Psoas muscle (tissue), 8 donors: ENCODE results near the gene KY. TPM values are rescaled to one million over a fixed set of nuclear protein-coding genes. Genes with fewer than 3 reads are reported as not detected.

ENCODE experiments used
- ATAC-seq, 4 donors: fragments of 200-7000 bp; cut with Tn5 transposase; one replicate each; pipeline ENCODE4 v1.9.1; 2020; ENCODE audit warnings: moderate library complexity in 3 of 4, mild to moderate bottlenecking in 2 of 4
- DNase-seq, 2 donors: peaks; one replicate each; pipeline ENCODE4 v3.0.0-alpha.2; 2020
- H3K27ac ChIP-seq: fragments of 200-600 bp; one replicate; pipeline ENCODE4 v1.8.0; 2022
- H3K27me3 ChIP-seq, 3 donors: fragments of 200-600 bp in 1 of 3; one replicate each; pipeline versions ENCODE4 v1.6.1 to v1.8.0; 2013 to 2022; ENCODE audit warnings: low read length in 2 of 3, mild to moderate bottlenecking in 2 of 3, moderate library complexity in 1 of 3; ENCODE audit not compliant: insufficient read depth in 3 of 3
- H3K36me3 ChIP-seq, 2 donors: fragments of 200-600 bp in 1 of 2; one replicate each; pipeline versions ENCODE4 v1.6.1 to v1.8.0; 2013 to 2022; ENCODE audit warnings: low read depth in 1 of 2, mild to moderate bottlenecking in 1 of 2, moderate library complexity in 1 of 2; ENCODE audit not compliant: insufficient read depth in 1 of 2
- H3K4me1 ChIP-seq: fragments of 200-600 bp; one replicate; pipeline ENCODE4 v1.8.0; 2022
- H3K4me3 ChIP-seq: fragments of 200-600 bp; one replicate; pipeline ENCODE4 v1.8.0; 2022; ENCODE audit warnings: mild to moderate bottlenecking
- H3K9me3 ChIP-seq: fragments of 200-600 bp; one replicate; pipeline ENCODE4 v1.8.0; 2022
- CTCF ChIP-seq: fragments of 200-600 bp; IDR thresholded peaks from one replicate; pipeline ENCODE4 v1.8.0; 2022; ENCODE audit warnings: antibody characterized with exemption
- WGBS, 3 donors: extraction: QIAGEN DNeasy Blood & Tissue Kit; methylation state at CpG; one replicate each; pipeline versions ENCODE4 v1.1.6 to v1.1.7; 2013; 5-methylcytosine and 5-hydroxymethylcytosine counted together
- intact Hi-C, 2 donors: fragments of 100-400 bp; cut with DNase I; formaldehyde crosslinking; loops; one replicate each; pipeline versions ENCODE4 v1.11.0 to v1.14.2; 2022
- polyA plus RNA-seq, 3 donors: library from polyadenylated mRNA; stranded (reverse); fragments of 200-250 nt; gene quantifications; one replicate each; pipeline ENCODE4 v1.2.3, GENCODE V29; 2013
- total RNA-seq, 4 donors: library from RNA; stranded (reverse); fragmentation: NEBNext Ultra II Directional in 2 of 4; extraction: Animal tissue kit (Norgen Biotek cat#: 25700) in 2 of 4; gene quantifications; one replicate each; pipeline versions ENCODE4 v1.2.1 to v1.2.4, GENCODE V29; 2021 to 2023
- donor health status: healthy with polysubstance abuse.
- donor health status: DM: no; HTN: no; CAD: no; lungs with moderate emphysema.
- donor health status: Bipolar disorder and iron deficiency.
- donor health status: healthy.
- donor health status: DM: yes; HTN: yes; CAD: no.
- donor health status: DM: no; HTN: no; CAD: no.
- donor health status: DM: no; HTN: no; CAD: no.
- donor health status: DM: yes; HTN: yes; CAD: no.

Gene KY
- total and polyA plus RNA-seq, 7 donors: 0.30 to 6.7 (median 3.0) TPM; not detected in 1

- no peak for TF ChIP-seq CTCF
- 95 to 100% (median 97%) methylated on average over 6 of the region's 6 CpGs for WGBS, 3 donors
- DNase-seq (no peak), ATAC-seq (no peak)
- H3K9me3 ChIP-seq: no peaks in the 10 kb centered on the region
- H3K4me1 ChIP-seq: no peaks in the 10 kb centered on the region
- no peak overlapping the region for H3K4me3 ChIP-seq
- H3K27me3 ChIP-seq: no peaks in the 10 kb centered on the region
- intact Hi-C loops: no loop called here
- H3K36me3 ChIP-seq: peaks cover 0 to 47% of the 10 kb centered on the region in 2 donors
- no peak overlapping the region for H3K27ac ChIP-seq
Observed at GRCh38 chr3:134563601-134564000, 87.2 kb downstream of the KY start.

- no peak for TF ChIP-seq CTCF
- Histone ChIP-seq H3K9me3 (no peaks in the 10 kb centered on the region), H3K4me3 (no peak overlapping the region), H3K4me1 (no peaks in the 10 kb centered on the region), H3K27ac (no peak overlapping the region), H3K27me3 (no peaks in the 10 kb centered on the region), H3K36me3 (peaks cover 0 to 60% of the 10 kb centered on the region in 2 donors)
- ATAC-seq (no peak), DNase-seq (no peak)
- intact Hi-C loops: no loop called here
- WGBS, 3 donors: 93 to 97% (median 94%) methylated on average over 4 of the region's 4 CpGs
Observed at GRCh38 chr3:134562055-134562454, 88.8 kb downstream of the KY start.

DNA sequence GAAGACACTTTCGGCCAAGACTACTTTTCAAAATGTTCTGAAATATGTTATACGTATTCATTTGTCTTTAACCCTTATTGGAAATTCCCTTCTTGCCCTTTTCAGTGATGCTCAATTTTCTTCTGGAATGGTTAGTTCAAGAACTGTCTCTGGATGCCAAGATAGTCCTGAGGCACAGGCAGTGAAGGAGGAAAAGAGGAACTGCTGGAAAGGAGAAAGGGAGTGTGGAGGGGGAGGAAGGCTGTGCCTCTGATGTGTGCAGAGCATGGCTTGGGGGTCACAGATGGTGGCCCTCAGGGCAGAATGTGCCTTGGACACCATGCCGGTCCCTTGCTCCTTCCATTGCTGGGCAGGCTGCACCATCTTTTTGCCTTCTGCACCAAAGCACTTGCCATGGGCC is 91.2 kb downstream of the KY start:
- Histone ChIP-seq H3K4me1 (no peaks in the 10 kb centered on the region), H3K9me3 (no peaks in the 10 kb centered on the region), H3K4me3 (no peak overlapping the region), H3K27ac (no peak overlapping the region), H3K36me3 (peaks cover 0 to 69% of the 10 kb centered on the region in 2 donors), H3K27me3 (no peaks in the 10 kb centered on the region)
- TF ChIP-seq CTCF: no peak
- ATAC-seq (no peak), DNase-seq (no peak)
- WGBS, 3 donors: 95 to 98% (median 96%) methylated on average over 3 of the region's 3 CpGs
- intact Hi-C loops: no loop called here

Other genes with a start within 250 kb of the KY start
- 10 to 100 TPM; 48.6 to 65.8 (median 63.5) TPM for gene ANAPC13, start 165.0 kb downstream of the KY start, total RNA-seq
- 10 to 100 TPM; 68.7 to 73.7 (median 71.5) TPM for gene ANAPC13, start 165.0 kb downstream of the KY start, polyA plus RNA-seq
- gene CEP63, start 165.0 kb downstream of the KY start, total RNA-seq: 10 to 100 TPM; 26.6 to 37.9 (median 30.6) TPM
- 10 to 100 TPM; 26.5 to 51.3 (median 28.0) TPM for gene CEP63, start 165.0 kb downstream of the KY start, polyA plus RNA-seq
- gene EPHB1, start 144.2 kb upstream of the KY start, total RNA-seq: 1 to 10 TPM; 1.6 to 3.3 (median 2.5) TPM
- gene EPHB1, start 144.2 kb upstream of the KY start, polyA plus RNA-seq: 1 to 10 TPM in 2 of 3 donors, under 1 TPM in 1; 0.85 to 6.3 (median 1.3) TPM